ENCODE results near the gene WDTC1.

WDTC1 gene

DNA sequence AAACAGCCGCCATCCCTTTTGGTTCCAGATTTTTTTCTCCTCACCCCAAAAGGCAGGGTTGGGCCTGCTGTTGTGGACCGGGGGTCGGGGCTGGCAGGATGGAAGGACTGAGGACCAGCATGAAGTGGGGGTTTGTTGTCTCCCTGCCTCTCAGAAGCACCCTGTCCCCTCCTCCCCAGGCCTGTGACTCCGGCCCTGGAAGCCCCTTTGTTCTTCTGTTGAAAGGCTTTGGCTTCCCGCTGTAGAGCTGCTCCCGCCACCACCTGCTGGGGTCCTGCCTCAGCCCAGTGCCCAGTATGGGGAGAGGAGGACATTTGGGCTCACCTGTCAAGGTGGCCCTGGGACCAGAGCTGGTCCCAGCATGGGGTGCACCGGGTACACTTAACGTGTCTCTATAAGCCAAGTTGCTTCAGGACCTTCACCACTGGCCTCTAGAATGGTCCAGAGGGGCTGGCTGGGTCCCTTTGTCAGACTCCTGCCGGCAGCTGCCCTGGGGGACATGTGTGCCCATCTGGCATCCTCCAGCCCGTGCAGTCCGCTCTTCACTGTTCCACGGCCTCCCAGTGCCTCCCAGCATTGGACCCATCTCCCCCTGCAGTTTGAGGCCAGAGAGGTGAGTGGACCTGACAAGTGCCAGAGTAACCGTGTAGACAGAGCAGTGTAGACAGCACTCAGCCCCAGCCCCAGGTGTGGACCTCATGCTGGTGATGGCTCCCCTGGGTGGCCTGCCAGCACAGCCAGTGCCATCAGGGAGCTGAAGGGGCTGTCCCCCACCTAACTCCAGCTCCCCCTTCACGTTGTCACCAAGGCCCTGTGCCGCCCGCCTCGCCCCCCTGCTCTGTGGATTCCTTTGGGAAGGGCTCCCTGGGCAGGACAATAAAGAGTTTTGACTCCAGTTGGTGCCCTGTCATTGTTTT lies 101.3 kb downstream of the WDTC1 start:
- TF ChIP-seq GATA3 (IDR thresholded peaks at IDR 0.05; ENCODE audit: low read depth, low read length): no peak
- TF ChIP-seq GATA2 (IDR thresholded peaks at IDR 0.05; ENCODE audit: low read depth, low read length): no peak

GRCh38 chr1:27336756-27337155 lies 102.3 kb downstream of the WDTC1 start:
- TF ChIP-seq GATA3 (IDR thresholded peaks at IDR 0.05; ENCODE audit: low read depth, low read length) (no peak), GATA2 (IDR thresholded peaks at IDR 0.05; ENCODE audit: low read depth, low read length) (no peak)

- TF ChIP-seq GATA3 (IDR thresholded peaks at IDR 0.05; ENCODE audit: low read depth, low read length): no peak
- no peak for TF ChIP-seq GATA2 (IDR thresholded peaks at IDR 0.05; ENCODE audit: low read depth, low read length)
Observed at GRCh38 chr1:27338751-27339150, 104.3 kb downstream of the WDTC1 start.

GRCh38 chr1:27339213-27339612 lies 104.8 kb downstream of the WDTC1 start:
- no peak for TF ChIP-seq GATA3 (IDR thresholded peaks at IDR 0.05; ENCODE audit: low read depth, low read length)
- TF ChIP-seq GATA2 (IDR thresholded peaks at IDR 0.05; ENCODE audit: low read depth, low read length): no peak

GRCh38 chr1:27341525-27342252 lies 107.3 kb downstream of the WDTC1 start, which contains the start of gene SYTL1:
Gene SYTL1 (plus strand): TSS chr1:27342022. CDS start chr1:27345335, 3,313 bp downstream.
- TF ChIP-seq GATA3 (IDR thresholded peaks at IDR 0.05; ENCODE audit: low read depth, low read length): no peak
- TF ChIP-seq GATA2 (IDR thresholded peaks at IDR 0.05; ENCODE audit: low read depth, low read length): no peak

GRCh38 chr1:27342391-27342777 lies 108.0 kb downstream of the WDTC1 start:
- TF ChIP-seq GATA3 (IDR thresholded peaks at IDR 0.05; ENCODE audit: low read depth, low read length): no peak
- no peak for TF ChIP-seq GATA2 (IDR thresholded peaks at IDR 0.05; ENCODE audit: low read depth, low read length)

- TF ChIP-seq GATA3 (IDR thresholded peaks at IDR 0.05; ENCODE audit: low read depth, low read length): no peak
- TF ChIP-seq GATA2 (IDR thresholded peaks at IDR 0.05; ENCODE audit: low read depth, low read length): no peak
Observed at GRCh38 chr1:27342778-27343638, 108.6 kb downstream of the WDTC1 start.

GRCh38 chr1:27343639-27344025 lies 109.2 kb downstream of the WDTC1 start:
- TF ChIP-seq GATA3 (IDR thresholded peaks at IDR 0.05; ENCODE audit: low read depth, low read length): no peak
- TF ChIP-seq GATA2 (IDR thresholded peaks at IDR 0.05; ENCODE audit: low read depth, low read length): no peak

DNA sequence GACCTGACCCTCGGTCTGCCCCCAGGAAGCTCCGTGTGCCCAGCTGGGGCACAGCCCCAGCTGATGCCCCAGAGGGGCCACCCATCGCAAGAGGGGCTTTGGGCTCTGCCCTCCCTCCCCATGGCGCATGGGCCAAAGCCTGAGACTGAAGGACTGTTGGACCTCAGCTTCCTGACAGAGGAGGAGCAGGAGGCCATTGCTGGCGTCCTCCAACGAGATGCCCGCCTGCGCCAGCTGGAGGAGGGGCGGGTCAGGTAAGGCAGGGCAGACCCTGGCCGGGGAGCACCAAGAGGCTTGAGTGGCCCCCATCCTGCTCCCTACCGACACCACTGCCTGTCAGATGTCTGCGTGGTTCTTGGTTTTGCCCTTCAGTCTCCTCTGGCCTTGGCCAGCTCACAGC lies 110.8 kb downstream of the WDTC1 start:
- TF ChIP-seq GATA3 (IDR thresholded peaks at IDR 0.05; ENCODE audit: low read depth, low read length): no peak
- TF ChIP-seq GATA2 (IDR thresholded peaks at IDR 0.05; ENCODE audit: low read depth, low read length): no peak

DNA sequence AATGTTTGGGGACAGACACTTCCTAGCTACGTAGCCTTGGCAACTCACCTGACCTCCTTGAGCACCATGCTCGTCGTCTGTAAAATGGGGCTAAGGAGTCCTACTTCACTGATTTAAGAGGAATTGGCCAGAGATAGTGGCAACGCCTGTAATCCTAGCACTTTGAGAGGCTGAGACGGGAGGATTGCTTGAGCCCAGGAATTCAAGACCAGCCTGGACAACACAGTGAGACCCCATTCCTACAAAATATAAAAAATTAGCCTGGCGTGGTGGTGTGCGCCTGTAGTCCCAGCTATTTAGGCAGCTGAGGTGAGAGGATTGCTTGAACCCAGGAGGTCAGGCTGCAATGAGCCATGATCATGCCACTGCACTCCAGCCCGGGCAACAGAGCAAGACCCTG lies 111.9 kb downstream of the WDTC1 start:
- TF ChIP-seq GATA2 (IDR thresholded peaks at IDR 0.05; ENCODE audit: low read depth, low read length) (no peak), GATA3 (IDR thresholded peaks at IDR 0.05; ENCODE audit: low read depth, low read length) (no peak)

DNA sequence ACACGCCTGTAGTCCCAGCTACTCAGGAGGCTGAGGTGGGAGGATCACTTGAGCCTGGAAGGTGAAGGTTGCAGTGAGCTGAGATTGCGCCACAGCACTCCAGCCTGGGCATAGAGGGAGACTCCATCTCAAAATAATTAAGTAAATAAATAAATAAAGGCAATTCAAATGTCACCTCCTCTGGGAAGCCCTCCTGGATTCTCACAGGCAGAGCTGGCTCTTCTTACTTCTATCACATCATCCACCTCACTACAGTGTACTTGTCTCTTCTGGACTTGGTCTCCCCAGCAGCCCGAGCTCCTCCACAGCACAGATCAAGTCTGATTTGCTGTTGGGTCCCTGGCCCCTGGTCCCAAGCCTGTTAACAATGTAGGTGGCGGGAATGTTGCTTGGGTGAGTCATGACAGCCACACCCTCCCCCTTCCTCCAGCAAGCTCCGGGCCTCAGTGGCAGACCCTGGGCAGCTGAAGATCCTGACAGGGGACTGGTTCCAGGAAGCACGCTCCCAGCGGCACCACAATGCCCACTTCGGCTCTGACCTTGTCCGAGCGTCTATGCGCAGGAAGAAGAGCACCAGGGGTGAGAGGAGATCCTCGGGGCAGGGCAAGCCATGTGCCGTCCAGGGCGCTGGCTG lies 112.7 kb downstream of the WDTC1 start:
- TF ChIP-seq GATA3 (IDR thresholded peaks at IDR 0.05; ENCODE audit: low read depth, low read length): no peak
- no peak for TF ChIP-seq GATA2 (IDR thresholded peaks at IDR 0.05; ENCODE audit: low read depth, low read length)

DNA sequence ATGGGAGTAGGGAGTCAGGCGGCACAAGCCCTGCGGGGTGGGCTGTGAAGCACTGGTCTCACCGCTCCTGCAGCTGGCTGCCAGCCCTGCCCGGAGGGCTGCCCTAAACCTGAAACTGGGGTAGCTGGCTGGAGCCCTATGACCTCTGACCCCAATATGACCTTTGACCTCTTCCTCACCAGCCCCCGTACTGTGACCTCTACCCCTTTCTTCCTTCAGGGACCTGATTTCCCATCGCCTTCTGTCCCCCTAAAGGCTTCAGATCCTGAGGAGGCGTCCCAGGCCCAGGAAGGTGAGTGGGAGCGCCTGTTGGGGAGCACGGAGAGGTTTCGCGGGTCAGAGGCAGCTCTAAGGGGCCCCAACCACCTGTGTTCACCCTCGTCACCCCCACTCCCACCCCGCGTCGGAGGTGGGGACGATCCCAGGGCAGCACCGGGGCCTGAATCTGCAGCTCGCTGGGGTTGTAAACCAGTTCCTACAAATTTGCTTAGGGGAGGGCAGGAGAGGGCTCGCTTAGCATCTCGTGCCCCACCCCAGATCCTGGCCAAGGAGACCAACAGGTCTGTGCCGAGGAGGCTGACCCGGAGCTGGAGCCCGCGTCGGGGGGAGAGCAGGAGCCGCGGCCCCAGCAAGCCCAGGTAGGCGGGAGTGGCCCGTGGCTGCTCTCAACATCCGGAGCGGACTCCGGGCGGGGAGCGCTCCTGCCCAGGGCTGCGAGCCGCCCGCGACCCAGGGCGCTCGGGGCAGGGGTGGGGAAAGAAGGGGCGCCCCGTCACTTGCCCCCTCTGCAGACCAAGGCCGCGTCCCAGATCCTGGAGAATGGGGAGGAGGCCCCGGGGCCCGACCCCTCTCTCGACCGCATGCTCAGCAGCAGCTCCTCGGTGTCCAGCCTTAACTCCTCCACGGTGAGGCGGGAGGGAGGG lies 114.7 kb downstream of the WDTC1 start:
- no peak for TF ChIP-seq GATA2 (IDR thresholded peaks at IDR 0.05; ENCODE audit: low read depth, low read length)
- TF ChIP-seq GATA3 (IDR thresholded peaks at IDR 0.05; ENCODE audit: low read depth, low read length): no peak
